Osteoblast (primary cell): ENCODE results near the gene SV2B. TPM values are rescaled to one million over a fixed set of nuclear protein-coding genes. Genes with fewer than 3 reads are reported as not detected.

Experiments
- DNase-seq: peaks from one replicate; pipeline ENCODE4 v3.0.0; 2011; ENCODE audit warnings: low spot score, mixed read lengths; ENCODE audit not compliant: insufficient read length; ENCODE audit errors: missing footprints
- H2AFZ ChIP-seq: 2 replicates; pipeline ENCODE4 v1.6.0; 2011; ENCODE audit warnings: mild to moderate bottlenecking, low read length
- H3K27ac ChIP-seq: 2 replicates; pipeline ENCODE4 v1.5.1; 2011; ENCODE audit warnings: mild to moderate bottlenecking, low read depth, low read length, moderate library complexity
- H3K27me3 ChIP-seq: 2 replicates; pipeline ENCODE4 v1.6.0; 2012; ENCODE audit warnings: mild to moderate bottlenecking, control low read depth, inconsistent platforms, low read length, moderate library complexity; ENCODE audit not compliant: insufficient read depth
- H3K36me3 ChIP-seq: 2 replicates; pipeline ENCODE4 v1.5.1; 2011; ENCODE audit warnings: mild to moderate bottlenecking, low read length, control low read depth, moderate library complexity; ENCODE audit not compliant: insufficient read depth
- H3K4me1 ChIP-seq: 2 replicates; pipeline ENCODE4 v1.5.1; 2011; ENCODE audit warnings: mild to moderate bottlenecking, low read length, control low read depth, moderate library complexity; ENCODE audit not compliant: insufficient read depth
- H3K4me2 ChIP-seq: 2 replicates; pipeline ENCODE4 v1.6.0; 2011; ENCODE audit warnings: mild to moderate bottlenecking, low read length; ENCODE audit not compliant: insufficient read depth
- H3K4me3 ChIP-seq: fragments of 200-600 bp; sonication (generic); 3 replicates; pipeline ENCODE4 v1.5.1; 2012; ENCODE audit warnings: mild to moderate bottlenecking, low read length, inconsistent platforms; ENCODE audit not compliant: insufficient read depth
- H3K79me2 ChIP-seq: 2 replicates; pipeline ENCODE4 v1.6.0; 2012; ENCODE audit warnings: mild to moderate bottlenecking, low read length, control low read depth, inconsistent platforms; ENCODE audit not compliant: insufficient read depth
- H3K9me3 ChIP-seq: 2 replicates; pipeline ENCODE4 v1.5.1; 2011; ENCODE audit warnings: low read depth, low read length, control low read depth
- H4K20me1 ChIP-seq: 2 replicates; pipeline ENCODE4 v1.6.0; 2012; ENCODE audit warnings: mild to moderate bottlenecking, low read length, control low read depth; ENCODE audit not compliant: insufficient read depth
- total RNA-seq: library from RNA; depleted of rRNA; stranded (reverse); fragments of >200 nt; gene quantifications from 2 replicates; pipeline ENCODE4 v1.2.3, GENCODE V29; 2012
- TF ChIP-seq, protein P1 (sequence below): IDR thresholded peaks from 2 replicates; pipeline ENCODE4 v1.5.1; 2011; ENCODE audit warnings: mild to moderate bottlenecking, low read depth, low read length, moderate library complexity; ENCODE audit errors: extremely low read depth

SV2B gene
- total RNA-seq, 1 donor = not detected

DNA sequence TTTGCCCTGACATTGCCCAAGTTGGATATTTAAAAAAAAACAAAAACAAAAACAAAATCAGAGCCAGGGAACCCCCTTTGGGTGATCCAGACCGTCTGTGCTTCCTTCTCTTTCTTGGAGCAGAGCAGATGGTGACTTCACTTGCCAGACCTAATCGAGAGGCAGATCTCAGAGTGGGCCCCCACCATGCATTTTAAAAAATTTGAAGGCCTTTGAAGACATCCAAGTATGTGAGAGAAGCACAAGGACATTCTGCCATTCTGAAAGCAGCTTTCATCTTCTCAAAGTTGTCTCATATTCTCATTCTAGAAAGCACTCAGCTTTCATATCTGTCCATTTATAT is 93.3 kb downstream of the SV2B start:
- Histone ChIP-seq H4K20me1 (no peaks in the 10 kb centered on the region), H3K9me3 (no peaks in the 10 kb centered on the region), H3K4me1 (no peaks in the 10 kb centered on the region), H3K4me3 (no peak overlapping the region), H3K27me3 (no peaks in the 10 kb centered on the region), H3K79me2 (no peaks in the 10 kb centered on the region), H3K27ac (no peak overlapping the region), H2AFZ (no peak overlapping the region), H3K36me3 (no peaks in the 10 kb centered on the region), H3K4me2 (no peak overlapping the region)
- DNase-seq = no peak
- TF ChIP-seq, protein P1, sequence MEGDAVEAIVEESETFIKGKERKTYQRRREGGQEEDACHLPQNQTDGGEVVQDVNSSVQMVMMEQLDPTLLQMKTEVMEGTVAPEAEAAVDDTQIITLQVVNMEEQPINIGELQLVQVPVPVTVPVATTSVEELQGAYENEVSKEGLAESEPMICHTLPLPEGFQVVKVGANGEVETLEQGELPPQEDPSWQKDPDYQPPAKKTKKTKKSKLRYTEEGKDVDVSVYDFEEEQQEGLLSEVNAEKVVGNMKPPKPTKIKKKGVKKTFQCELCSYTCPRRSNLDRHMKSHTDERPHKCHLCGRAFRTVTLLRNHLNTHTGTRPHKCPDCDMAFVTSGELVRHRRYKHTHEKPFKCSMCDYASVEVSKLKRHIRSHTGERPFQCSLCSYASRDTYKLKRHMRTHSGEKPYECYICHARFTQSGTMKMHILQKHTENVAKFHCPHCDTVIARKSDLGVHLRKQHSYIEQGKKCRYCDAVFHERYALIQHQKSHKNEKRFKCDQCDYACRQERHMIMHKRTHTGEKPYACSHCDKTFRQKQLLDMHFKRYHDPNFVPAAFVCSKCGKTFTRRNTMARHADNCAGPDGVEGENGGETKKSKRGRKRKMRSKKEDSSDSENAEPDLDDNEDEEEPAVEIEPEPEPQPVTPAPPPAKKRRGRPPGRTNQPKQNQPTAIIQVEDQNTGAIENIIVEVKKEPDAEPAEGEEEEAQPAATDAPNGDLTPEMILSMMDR = no peak

DNA sequence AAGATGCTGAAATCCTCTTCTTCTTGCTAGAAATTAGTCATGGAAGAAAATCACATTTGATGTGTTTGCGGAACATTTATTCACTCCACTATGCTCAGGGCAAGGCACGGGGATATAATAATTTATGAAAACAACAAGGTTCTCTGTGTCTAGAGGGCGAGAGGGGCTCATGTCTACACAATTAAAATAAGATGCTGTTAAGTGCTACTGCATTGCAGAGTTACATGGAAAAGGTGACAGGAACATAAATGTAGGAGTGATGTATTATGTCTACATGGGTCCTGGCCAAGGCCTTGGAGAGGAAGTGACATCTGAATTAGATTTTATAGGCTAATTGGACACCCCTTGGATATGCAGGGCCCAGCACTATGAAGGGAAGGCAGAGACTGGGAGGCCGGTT is 96.1 kb downstream of the SV2B start:
- Histone ChIP-seq H3K27ac (no peak overlapping the region), H3K4me2 (no peak overlapping the region), H4K20me1 (no peaks in the 10 kb centered on the region), H3K36me3 (no peaks in the 10 kb centered on the region), H3K79me2 (no peaks in the 10 kb centered on the region), H3K27me3 (no peaks in the 10 kb centered on the region), H2AFZ (no peak overlapping the region), H3K9me3 (no peaks in the 10 kb centered on the region), H3K4me1 (no peaks in the 10 kb centered on the region), H3K4me3 (no peak overlapping the region)
- no peak for DNase-seq
- TF ChIP-seq, protein P1 = no peak

DNA sequence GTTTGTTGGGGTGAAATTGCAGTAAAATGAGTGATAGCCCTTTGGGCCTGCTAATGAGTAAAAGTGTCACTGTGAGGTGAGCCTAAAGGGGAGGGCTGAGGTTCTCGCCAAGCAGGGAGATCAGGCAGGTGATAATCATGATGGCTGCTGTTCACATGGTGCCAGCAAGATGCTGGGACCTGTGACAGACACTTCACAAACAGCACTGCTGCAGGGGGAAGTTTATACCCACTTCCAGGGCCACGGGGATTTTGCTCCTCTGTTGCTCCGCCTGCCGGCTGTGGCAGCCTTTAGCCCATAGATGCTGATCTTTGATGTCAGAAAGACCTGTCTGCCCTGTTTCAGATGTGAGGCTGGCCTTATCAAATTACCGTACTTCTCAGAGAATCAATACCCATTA is 96.7 kb downstream of the SV2B start:
- no peaks in the 10 kb centered on the region for H3K79me2 ChIP-seq
- no peak for DNase-seq
- H4K20me1 ChIP-seq = no peaks in the 10 kb centered on the region
- H3K9me3 ChIP-seq = no peaks in the 10 kb centered on the region
- no peaks in the 10 kb centered on the region for H3K4me1 ChIP-seq
- H3K4me3 ChIP-seq = no peak overlapping the region
- no peaks in the 10 kb centered on the region for H3K27me3 ChIP-seq
- TF ChIP-seq, protein P1 = no peak
- H3K27ac ChIP-seq = no peak overlapping the region
- H3K4me2 ChIP-seq = no peak overlapping the region
- H3K36me3 ChIP-seq = no peaks in the 10 kb centered on the region
- H2AFZ ChIP-seq = no peak overlapping the region

DNA sequence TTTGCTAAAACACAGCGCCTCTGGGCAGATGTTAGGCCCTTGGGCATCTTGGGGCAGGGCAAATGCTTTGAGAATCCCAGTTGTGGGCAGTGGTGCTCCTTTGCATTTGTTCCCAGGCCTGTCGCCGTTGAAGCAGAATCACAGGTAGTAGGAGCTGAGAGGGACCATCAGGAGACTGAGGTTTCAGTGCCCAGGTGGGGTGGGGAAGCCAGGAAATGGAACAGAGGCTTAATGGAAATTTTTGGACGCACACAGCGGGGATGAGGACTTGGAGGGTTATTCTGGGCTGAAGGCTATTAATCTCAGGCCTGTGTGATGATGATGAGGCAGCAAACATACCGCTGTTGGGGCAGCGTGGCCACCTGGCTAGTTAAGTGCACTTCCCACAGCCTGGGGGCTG is 99.5 kb downstream of the SV2B start:
- Histone ChIP-seq H3K27ac (no peak overlapping the region), H3K27me3 (no peaks in the 10 kb centered on the region), H3K79me2 (no peaks in the 10 kb centered on the region), H4K20me1 (no peaks in the 10 kb centered on the region), H3K9me3 (no peaks in the 10 kb centered on the region), H3K4me1 (no peaks in the 10 kb centered on the region), H3K4me2 (no peak overlapping the region), H2AFZ (no peak overlapping the region), H3K36me3 (no peaks in the 10 kb centered on the region), H3K4me3 (no peak overlapping the region)
- TF ChIP-seq, protein P1 = no peak
- no peak for DNase-seq
